Heart left ventricle (tissue), 13 donors: Measurements from ENCODE around the gene MED12.

Experiments
- POLR2A ChIP-seq, 2 donors: fragments of 450-650 bp; IDR thresholded peaks; one replicate each; pipeline ENCODE4 v1.6.1; 2017; ENCODE audit warnings: antibody characterized with exemption in 2 of 2, mild to moderate bottlenecking in 2 of 2, moderate library complexity in 2 of 2
- TF ChIP-seq, protein P1 (sequence below), 12 donors: fragments of 200-600 bp; sonication (generic) in 4 of 12; IDR thresholded peaks; one replicate each; pipeline versions ENCODE4 v1.5.0 to v1.8.0; 2018 to 2022; ENCODE audit warnings: antibody characterized with exemption in 12 of 12, mild to moderate bottlenecking in 5 of 12
- donor health status: ischemic (EF 13 %, LVEDD 7.1; RV severe dilation, severe dysfunction).
- donor health status: DM: no; HTN: yes; CAD: no.
- donor health status: DM: no; HTN: no; CAD: no.
- donor health status: ischemic (EF 25% LVEDD 6.9; RV normal size, moderate dysfunction).
- donor health status: ischemic (EF 25% LVEDD 5.7; RV mildly dilated, moderate dysfunction).
- donor health status: ischemic (EF 35%, LVEDD 5.7; RV mildly dilated, moderate dysfunction).
- donor health status: nonischemic (EF 11% LVEDD 7.7; RV severe dilation, severe dysfunction).
- donor health status: DM: yes; HTN: yes; CAD: no.
- donor health status: PGD.
- donor health status: ischemic (EF 29% LVEDD 5.4; RV normal size, mild dysfunction).
- donor health status: nonischemic (EF 23%, LVEDD 6.1; RV moderate dilation, normal function).

DNA sequence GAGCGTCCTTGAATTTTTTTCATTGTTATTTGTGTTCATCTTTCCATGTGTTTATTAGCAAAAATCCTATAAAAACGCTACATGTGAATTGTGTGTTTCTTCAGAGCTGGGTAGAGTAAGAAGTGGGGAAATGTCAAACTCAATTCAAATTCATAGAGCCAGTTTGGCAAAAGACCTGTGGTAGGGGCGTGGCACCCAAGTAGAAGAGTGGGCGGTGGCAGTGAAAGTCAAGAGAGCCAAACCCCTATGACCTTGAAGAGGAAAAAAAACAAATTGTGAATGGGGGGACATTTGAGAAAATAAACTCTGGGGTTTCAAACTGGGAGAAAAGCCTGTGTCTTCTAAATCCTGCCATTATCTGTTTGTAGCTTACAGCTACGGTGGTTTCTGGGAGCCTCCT is 27.1 kb upstream of the MED12 start:
- TF ChIP-seq, protein P1, sequence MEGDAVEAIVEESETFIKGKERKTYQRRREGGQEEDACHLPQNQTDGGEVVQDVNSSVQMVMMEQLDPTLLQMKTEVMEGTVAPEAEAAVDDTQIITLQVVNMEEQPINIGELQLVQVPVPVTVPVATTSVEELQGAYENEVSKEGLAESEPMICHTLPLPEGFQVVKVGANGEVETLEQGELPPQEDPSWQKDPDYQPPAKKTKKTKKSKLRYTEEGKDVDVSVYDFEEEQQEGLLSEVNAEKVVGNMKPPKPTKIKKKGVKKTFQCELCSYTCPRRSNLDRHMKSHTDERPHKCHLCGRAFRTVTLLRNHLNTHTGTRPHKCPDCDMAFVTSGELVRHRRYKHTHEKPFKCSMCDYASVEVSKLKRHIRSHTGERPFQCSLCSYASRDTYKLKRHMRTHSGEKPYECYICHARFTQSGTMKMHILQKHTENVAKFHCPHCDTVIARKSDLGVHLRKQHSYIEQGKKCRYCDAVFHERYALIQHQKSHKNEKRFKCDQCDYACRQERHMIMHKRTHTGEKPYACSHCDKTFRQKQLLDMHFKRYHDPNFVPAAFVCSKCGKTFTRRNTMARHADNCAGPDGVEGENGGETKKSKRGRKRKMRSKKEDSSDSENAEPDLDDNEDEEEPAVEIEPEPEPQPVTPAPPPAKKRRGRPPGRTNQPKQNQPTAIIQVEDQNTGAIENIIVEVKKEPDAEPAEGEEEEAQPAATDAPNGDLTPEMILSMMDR (IDR thresholded peaks at IDR 0.05), result no peak
- no peak for TF ChIP-seq POLR2A (IDR thresholded peaks at IDR 0.05)
